Upper lobe of left lung (tissue), 6 donors: ENCODE results near the gene TTLL5. TPM values are rescaled to one million over a fixed set of nuclear protein-coding genes. Genes with fewer than 3 reads are reported as not detected.

Source experiments
- ATAC-seq, 2 donors: fragments of 200-7000 bp; cut with Tn5 transposase; one replicate each; pipeline ENCODE4 v1.9.1; 2022; ENCODE audit warnings: mild to moderate bottlenecking in 2 of 2, moderate library complexity in 2 of 2; ENCODE audit not compliant: low FRiP score in 2 of 2
- DNase-seq, 2 donors: peaks; one replicate each; pipeline ENCODE4 v3.0.0-alpha.2; 2019 to 2020
- H3K27ac ChIP-seq, 4 donors: fragments of 200-600 bp; sonication (generic); one replicate each; pipeline ENCODE4 v1.5.1; 2016 to 2019
- H3K27me3 ChIP-seq, 4 donors: fragments of 200-600 bp; sonication (generic); one replicate each; pipeline ENCODE4 v1.5.1; 2017 to 2019
- H3K36me3 ChIP-seq, 4 donors: fragments of 200-600 bp; sonication (generic); one replicate each; pipeline ENCODE4 v1.5.1; 2016 to 2019
- H3K4me1 ChIP-seq, 4 donors: fragments of 200-600 bp; sonication (generic); one replicate each; pipeline ENCODE4 v1.5.1; 2018 to 2019
- H3K4me3 ChIP-seq, 4 donors: fragments of 200-600 bp; sonication (generic); one replicate each; pipeline ENCODE4 v1.5.1; 2017 to 2019; ENCODE audit warnings: mild to moderate bottlenecking in 2 of 4, moderate library complexity in 1 of 4
- H3K9me3 ChIP-seq, 4 donors: fragments of 200-600 bp; sonication (generic); one replicate each; pipeline ENCODE4 v1.5.1; 2018 to 2019
- EP300 ChIP-seq, 4 donors: sonication (generic); formaldehyde crosslinking; IDR thresholded peaks; one replicate each; pipeline ENCODE4 v1.5.1; 2017; ENCODE audit warnings: antibody characterized with exemption in 4 of 4, control low read depth in 2 of 4
- POLR2A ChIP-seq, 4 donors: fragments of 450-650 bp; IDR thresholded peaks; one replicate each; pipeline ENCODE4 v1.5.1; 2016 to 2017; ENCODE audit warnings: antibody characterized with exemption in 4 of 4, mild to moderate bottlenecking in 2 of 4
- POLR2AphosphoS5 ChIP-seq, 2 donors: sonication (generic); formaldehyde crosslinking; IDR thresholded peaks; one replicate each; pipeline ENCODE4 v1.5.1; 2017; ENCODE audit warnings: antibody characterized with exemption in 2 of 2
- WGBS, 2 donors: methylation state at CpG; one replicate each; pipeline ENCODE4 v1.1.5; 2017 to 2018; 5-methylcytosine and 5-hydroxymethylcytosine counted together
- total RNA-seq, 6 donors: library from RNA; depleted of rRNA in 4 of 6; stranded (reverse); fragments of >200 nt in 4 of 6; gene quantifications; one replicate each; pipeline versions ENCODE4 v1.1.0 to v1.2.1, GENCODE V29; 2016 to 2021
- TF ChIP-seq, protein P1 (sequence below), 6 experiments: fragments of 450-650 bp in 4 of 6; fragments of 200-600 bp in 2 of 6; sonication (generic) in 2 of 6; IDR thresholded peaks; one replicate each; pipeline ENCODE4 v1.5.1; 2016 to 2019; ENCODE audit warnings: antibody characterized with exemption in 6 of 6
- donor health status: DM: no; HTN: no; CAD: no; lungs with moderate emphysema.
- donor health status: DM: no; HTN: yes; CAD: no; lungs with severe emphysema.

Gene TTLL5
- total RNA-seq, 6 donors from 2014 or later, result 24.5 to 85.9 (median 33.5) TPM

DNA sequence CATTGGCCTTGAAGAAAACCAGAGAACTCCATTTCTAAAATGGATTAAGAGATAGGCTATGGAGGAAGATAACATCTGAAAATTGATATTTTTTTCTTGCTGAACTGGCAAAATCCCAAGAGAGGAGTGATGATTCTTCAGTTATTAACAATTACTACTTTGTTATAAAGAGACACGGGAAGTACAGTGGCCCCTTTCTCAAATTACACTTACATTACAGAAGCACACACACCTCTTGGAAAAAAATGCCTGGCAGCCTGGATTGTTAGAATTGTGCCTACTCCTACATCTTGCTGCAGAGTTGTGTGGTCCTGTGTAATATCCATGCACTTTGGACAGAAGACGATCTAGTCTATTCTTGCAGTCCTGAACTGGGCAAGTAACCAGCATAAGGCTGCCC, 249.0 kb downstream of the TTLL5 start:
- DNase-seq (no peak), ATAC-seq (no peak)
- WGBS, 2 donors, result 83 to 89% methylated on average over 2 of the region's 2 CpGs

DNA sequence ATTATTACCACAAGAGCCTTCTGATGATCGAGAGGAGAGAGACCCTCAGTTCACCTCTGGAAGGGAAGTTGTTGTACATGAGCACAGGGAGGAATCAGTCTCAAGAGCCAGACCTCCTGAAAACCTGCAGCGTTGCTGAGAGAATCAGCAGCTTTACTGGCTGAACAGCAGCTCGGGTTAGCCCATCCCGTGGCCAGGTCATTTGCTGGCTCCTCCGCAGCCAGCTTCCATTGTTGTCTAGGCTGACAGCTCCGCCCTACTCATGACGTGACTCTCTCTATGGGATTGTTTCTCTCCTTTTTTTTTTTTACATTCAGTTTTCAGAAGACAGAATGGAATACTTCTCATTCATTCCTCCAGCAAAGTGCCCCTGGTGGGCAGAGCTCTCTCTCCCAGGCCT, 250.8 kb downstream of the TTLL5 start:
- Histone ChIP-seq H3K9me3 (no peaks in the 10 kb centered on the region), H3K4me1 (no peaks in the 10 kb centered on the region), H3K36me3 (no peaks in the 10 kb centered on the region), H3K27me3 (no peaks in the 10 kb centered on the region), H3K27ac (no peak overlapping the region), H3K4me3 (no peak overlapping the region)
- TF ChIP-seq POLR2AphosphoS5 (IDR thresholded peaks at IDR 0.05) (no peak), POLR2A (IDR thresholded peaks at IDR 0.05) (no peak), EP300 (IDR thresholded peaks at IDR 0.05) (no peak)
- TF ChIP-seq, protein P1, sequence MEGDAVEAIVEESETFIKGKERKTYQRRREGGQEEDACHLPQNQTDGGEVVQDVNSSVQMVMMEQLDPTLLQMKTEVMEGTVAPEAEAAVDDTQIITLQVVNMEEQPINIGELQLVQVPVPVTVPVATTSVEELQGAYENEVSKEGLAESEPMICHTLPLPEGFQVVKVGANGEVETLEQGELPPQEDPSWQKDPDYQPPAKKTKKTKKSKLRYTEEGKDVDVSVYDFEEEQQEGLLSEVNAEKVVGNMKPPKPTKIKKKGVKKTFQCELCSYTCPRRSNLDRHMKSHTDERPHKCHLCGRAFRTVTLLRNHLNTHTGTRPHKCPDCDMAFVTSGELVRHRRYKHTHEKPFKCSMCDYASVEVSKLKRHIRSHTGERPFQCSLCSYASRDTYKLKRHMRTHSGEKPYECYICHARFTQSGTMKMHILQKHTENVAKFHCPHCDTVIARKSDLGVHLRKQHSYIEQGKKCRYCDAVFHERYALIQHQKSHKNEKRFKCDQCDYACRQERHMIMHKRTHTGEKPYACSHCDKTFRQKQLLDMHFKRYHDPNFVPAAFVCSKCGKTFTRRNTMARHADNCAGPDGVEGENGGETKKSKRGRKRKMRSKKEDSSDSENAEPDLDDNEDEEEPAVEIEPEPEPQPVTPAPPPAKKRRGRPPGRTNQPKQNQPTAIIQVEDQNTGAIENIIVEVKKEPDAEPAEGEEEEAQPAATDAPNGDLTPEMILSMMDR (IDR thresholded peaks at IDR 0.05), result no peak
- ATAC-seq (peak in 1 of 2 donors; percentile 57), DNase-seq (no peak)
- WGBS, 2 donors, result 75 to 77% methylated on average over 7 of the region's 7 CpGs

More for the DNA sequence above, 249.0 kb downstream of the TTLL5 start:
- Histone ChIP-seq H3K27me3 (no peaks in the 10 kb centered on the region), H3K9me3 (no peaks in the 10 kb centered on the region), H3K4me3 (no peak overlapping the region), H3K27ac (no peak overlapping the region), H3K36me3 (no peaks in the 10 kb centered on the region), H3K4me1 (peaks cover 0 to 5% (median 2%) of the 10 kb centered on the region in 4 donors)
- TF ChIP-seq POLR2AphosphoS5 (IDR thresholded peaks at IDR 0.05) (no peak), POLR2A (IDR thresholded peaks at IDR 0.05) (no peak), EP300 (IDR thresholded peaks at IDR 0.05) (no peak)
- TF ChIP-seq, protein P1 (IDR thresholded peaks at IDR 0.05), result no peak

DNA sequence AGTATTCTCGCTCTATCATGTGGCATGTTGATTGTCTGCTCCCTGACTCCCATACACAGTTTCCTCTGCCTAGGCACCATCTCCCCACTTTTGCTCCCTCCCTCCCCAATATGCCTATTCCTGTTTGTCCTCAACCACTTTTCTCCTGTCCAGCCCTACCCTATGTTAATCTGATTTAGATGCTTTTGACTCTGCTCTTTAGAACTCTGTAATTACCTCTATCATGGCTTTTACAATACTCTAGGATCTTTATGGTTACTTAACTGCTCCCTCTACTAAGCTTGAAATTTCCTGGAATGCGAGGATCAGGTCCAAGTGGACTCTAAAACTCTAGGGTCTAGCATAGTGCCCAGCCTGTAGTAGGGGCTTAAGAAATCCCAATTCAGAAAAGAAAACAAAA, 252.1 kb downstream of the TTLL5 start:
- WGBS, 2 donors, result 91 to 95% methylated on average over 2 of the region's 2 CpGs
- no peak for TF ChIP-seq POLR2AphosphoS5 (IDR thresholded peaks at IDR 0.05)
- TF ChIP-seq, protein P1 (IDR thresholded peaks at IDR 0.05), result no peak
- no peak for TF ChIP-seq POLR2A (IDR thresholded peaks at IDR 0.05)
- TF ChIP-seq EP300 (IDR thresholded peaks at IDR 0.05), result no peak
- ATAC-seq, result no peak
- Histone ChIP-seq H3K27ac (no peak overlapping the region), H3K4me3 (no peak overlapping the region), H3K9me3 (no peaks in the 10 kb centered on the region), H3K4me1 (no peaks in the 10 kb centered on the region), H3K27me3 (no peaks in the 10 kb centered on the region), H3K36me3 (no peaks in the 10 kb centered on the region)
- DNase-seq, result no peak

DNA sequence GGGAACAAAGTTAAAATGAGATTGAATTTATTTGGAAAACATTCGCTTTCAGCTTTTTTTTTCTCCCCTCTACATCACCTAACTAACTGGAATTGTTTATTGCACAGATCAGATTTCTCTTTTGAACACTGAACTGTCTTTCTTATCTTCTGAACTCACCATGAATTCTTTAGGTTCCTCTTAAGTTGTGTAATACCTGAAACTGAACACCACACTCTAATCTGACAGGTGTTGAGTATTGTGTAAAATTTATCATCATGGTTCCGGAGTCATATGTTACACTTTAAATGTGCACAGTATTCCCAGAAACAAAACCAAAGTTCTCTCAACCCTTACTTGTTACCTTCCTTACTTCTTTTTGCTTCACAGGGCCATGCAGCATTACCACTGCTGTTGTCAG, 254.0 kb downstream of the TTLL5 start:
- ATAC-seq, result no peak
- Histone ChIP-seq H3K27me3 (no peaks in the 10 kb centered on the region), H3K4me1 (no peaks in the 10 kb centered on the region), H3K4me3 (no peak overlapping the region), H3K27ac (no peak overlapping the region), H3K9me3 (no peaks in the 10 kb centered on the region), H3K36me3 (no peaks in the 10 kb centered on the region)
- TF ChIP-seq POLR2AphosphoS5 (IDR thresholded peaks at IDR 0.05) (no peak), EP300 (IDR thresholded peaks at IDR 0.05) (no peak), POLR2A (IDR thresholded peaks at IDR 0.05) (no peak)
- TF ChIP-seq, protein P1 (IDR thresholded peaks at IDR 0.05), result no peak
- DNase-seq, result no peak
- 92 to 97% methylated on average over 2 of the region's 2 CpGs for WGBS, 2 donors

DNA sequence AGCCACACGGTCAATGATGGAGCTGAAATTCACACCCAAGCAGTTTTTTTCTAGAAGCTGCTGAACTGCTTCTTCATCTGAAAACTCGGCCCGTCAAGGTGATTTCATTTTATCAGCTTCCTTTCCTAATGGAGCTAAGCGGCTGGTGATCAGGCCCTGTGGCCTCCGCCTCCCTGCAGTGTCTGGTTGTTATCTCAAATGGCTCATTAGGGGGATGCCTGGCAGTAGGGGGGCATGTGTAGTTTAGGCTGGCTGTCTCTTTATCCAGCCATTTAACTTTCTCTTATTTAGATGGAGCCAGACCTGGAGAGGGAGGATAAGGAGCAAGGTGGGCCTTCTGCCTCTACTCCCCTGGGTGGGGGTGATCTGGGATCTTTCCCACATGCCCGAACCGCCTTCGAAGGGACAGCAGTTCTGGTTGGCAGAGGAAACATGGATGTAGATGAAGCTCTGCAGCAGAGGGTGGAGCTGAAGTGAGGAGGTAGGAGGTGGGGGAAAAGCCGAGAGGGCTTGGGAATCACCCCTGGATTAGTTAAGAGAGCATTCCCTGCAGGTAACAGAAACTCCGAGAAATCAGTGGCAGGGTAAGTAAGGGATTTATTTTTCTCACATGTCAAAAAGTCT, 256.4 kb downstream of the TTLL5 start:
- H3K36me3 ChIP-seq, result no peaks in the 10 kb centered on the region
- no peaks in the 10 kb centered on the region for H3K4me1 ChIP-seq
- no peak overlapping the region for H3K27ac ChIP-seq
- no peak for DNase-seq
- whole genome bisulfite sequencing, 2 donors, result 94 to 96% methylated on average over 10 of the region's 10 CpGs
- peaks cover 0 to 5% (median 0%) of the 10 kb centered on the region in 4 donors for H3K9me3 ChIP-seq
- no peak overlapping the region for H3K4me3 ChIP-seq
- TF ChIP-seq POLR2A (IDR thresholded peaks at IDR 0.05), result no peak
- TF ChIP-seq, protein P1 (IDR thresholded peaks at IDR 0.05), result no peak
- no peak for TF ChIP-seq EP300 (IDR thresholded peaks at IDR 0.05)
- TF ChIP-seq POLR2AphosphoS5 (IDR thresholded peaks at IDR 0.05), result no peak
- no peak for ATAC-seq
- H3K27me3 ChIP-seq, result no peaks in the 10 kb centered on the region
